GM19023 (cell line): ENCODE measurements around the gene CTDP1.

ENCODE experiments used
- ATAC-seq: cut with Tn5 transposase; IDR thresholded peaks from one replicate; pipeline ENCODE4 v1.9.1; 2021; ENCODE audit warnings: mild to moderate bottlenecking, moderate library complexity; ENCODE audit not compliant: unreplicated experiment

The CTDP1 gene

DNA sequence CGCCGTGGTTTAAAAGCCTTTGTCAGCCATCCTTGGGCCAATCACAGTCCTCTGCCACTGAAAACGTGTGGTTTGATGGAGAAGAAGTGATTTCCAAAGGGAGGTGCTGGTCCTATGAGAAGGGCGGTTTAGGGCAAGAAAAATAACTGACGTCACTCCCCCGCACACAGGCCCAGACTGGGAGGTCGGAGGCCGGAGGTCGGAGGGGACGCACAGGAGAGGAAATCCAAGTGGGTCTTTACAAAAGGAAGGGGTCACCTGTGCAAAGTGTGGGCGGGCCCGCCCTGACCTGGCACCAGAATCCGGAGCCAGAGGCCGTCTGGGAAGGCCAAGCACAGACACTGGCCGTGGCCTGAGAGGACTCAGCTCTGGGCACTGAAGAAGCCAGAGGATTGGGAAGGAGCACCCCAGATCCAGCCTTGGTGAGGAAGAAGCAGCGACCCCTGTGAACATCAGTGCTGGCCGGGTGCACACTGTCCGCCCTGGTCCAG, 100.1 kb downstream of the CTDP1 start:
- no peak for ATAC-seq

DNA sequence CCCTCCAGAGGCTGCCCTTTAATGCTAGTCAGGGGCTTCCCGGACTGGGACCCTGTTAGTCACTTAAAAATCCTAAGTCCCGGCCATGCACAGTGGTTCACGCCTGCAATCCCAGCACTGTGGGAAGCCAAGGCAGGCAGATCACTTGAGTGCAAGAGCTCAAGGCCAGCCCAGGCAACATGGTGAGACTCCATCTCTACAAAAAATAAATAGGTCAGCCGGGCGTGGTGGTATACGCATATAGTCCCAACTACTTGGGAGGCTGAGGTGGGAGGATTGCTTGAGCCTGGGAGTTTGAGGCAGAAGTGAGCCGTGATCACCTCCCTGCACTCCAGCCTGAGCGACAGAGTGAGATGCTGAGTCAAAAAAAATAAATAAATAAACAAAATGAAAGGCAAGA, 100.9 kb downstream of the CTDP1 start:
- no peak for ATAC-seq

DNA sequence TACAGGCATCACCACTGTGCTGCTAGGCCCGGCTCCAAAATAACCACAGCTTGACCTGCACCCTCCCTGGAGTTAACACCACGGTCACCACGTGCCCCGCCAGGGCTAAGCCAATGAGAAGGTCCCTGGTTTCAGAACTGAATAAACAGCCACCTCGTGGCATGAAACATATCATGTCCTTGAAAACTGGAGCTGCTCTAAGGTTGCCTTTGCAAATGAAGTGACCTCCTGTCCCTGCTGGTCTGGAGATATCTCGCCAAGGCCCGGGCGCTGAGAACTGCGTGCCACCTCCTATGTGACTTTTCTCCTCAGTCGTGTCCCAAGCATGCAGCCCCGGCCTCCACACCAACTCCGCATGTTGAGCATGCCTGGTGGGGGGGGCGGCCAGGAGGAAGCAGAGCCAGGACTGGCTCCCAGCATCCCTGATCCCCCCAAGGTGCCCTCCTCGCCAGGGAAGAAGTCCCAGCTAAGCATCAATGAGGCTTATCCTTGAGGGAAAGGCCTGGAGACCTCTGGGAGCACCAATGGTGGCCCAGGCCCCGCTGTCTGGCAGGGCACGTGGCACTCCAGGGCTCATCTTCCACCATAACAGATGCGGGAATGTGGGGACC, 101.8 kb downstream of the CTDP1 start:
- no peak for ATAC-seq

DNA sequence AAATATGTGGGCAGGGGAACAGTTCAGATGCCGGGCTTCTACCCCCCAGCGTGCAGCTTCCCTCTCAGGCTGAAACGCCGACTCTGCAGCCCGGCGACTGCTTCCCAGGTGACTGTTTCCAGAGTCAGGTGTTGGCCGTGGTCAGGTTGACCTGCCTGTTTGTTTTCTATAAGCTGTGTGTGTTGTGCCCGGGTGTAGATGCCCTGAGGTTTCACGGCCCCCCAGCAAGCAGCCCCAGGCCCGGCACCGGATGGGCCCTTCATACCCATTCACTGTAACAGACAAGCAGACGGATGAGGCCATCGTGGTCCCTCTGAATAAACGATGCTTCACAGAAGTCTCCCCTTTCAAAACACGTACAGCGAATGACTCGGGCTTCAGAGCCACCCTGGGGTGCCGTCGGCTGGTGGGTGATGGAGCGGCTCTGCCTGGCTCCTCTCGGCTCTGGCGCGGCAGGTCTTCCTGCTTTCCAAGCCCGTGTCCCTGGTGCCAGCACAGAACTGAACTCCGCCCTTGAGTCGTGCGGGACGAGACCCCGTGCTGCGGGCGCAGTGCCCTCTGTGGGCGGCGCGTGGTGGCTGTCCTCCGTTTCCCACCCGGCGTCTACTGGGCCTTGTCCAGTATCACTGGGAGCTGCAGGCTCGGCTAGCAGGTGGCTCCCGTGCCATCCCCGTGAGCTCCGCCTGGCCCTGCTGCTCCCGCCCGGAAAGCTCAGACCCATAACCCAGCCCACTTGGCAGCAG, 103.1 kb downstream of the CTDP1 start:
- no peak for ATAC-seq

DNA sequence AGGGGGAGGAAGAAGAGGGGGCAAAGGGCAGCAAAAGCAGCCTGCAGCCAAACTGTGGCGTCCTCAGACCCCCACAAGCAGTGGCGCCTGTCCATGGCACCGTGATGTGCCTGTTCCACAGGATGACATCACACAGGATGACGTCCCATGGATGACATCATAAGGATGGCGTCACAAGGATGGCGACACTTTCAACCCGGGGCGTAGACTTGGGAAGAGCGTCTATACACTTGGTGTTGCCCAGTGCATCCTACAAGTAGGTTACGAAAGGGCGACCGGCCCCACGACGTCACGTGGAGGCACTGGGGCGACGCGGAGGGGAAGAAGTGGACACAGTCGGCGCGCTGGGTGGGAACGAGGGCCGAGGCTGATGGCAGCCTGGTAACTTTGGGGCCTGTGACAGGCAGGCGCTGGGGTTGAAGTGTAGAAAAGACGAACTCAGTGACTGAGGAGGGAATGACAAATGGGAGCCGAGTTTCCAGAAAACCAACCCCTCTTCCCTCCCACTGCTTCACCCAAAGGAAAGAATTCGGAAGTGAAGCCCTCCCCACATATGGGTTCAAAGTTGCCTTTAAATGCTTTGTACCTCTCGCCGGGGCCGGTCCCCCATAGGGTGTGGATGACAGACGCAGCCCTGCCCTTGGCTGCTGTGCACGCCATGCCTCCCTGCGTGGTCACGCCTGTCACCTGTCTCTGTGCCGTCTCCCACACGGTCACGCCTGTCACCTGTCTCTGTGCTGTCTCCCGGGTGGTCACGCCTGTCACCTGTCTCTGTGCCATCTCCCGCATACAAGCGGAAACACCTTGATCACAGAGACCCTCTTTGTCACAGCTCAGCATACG, 104.7 kb downstream of the CTDP1 start:
- ATAC-seq = no peak

DNA sequence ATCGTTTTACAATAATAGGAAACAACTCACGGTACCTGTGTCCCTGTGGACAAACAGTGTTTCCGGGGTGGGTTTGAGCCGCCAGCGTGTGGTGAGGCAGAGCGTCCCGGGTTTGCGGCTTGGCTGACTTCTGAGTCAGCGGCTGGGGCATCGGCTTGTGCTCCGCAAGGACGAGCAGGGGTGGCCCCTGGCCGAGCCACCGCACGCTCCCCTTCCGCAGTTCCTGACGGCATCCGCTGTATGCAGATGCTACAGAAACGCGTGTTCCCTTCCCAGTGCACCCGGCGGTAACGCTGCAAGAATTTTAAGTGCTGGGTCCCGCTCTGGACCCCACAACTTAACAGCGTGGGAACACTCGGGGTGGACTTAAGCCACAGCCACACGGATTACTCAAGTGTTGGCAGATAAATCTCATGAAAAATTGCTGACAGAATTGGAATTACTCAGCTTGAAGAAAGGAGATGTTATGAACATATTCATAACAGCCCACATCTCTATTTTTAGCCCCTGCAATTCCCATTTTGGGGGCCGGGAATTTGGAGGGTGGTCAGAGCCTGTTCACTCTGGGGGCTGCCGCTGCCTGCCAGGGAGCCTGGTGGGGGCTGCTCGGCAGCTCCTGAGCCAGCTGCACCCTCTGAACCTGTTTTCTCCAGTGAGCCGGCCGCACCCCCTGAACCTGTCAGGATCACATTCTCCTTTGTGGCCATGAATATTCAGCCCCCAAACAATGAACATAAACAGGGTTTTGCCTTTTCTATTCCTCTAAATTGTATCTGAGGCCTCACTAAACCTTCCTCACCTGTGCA, 105.6 kb downstream of the CTDP1 start:
- no peak for ATAC-seq

DNA sequence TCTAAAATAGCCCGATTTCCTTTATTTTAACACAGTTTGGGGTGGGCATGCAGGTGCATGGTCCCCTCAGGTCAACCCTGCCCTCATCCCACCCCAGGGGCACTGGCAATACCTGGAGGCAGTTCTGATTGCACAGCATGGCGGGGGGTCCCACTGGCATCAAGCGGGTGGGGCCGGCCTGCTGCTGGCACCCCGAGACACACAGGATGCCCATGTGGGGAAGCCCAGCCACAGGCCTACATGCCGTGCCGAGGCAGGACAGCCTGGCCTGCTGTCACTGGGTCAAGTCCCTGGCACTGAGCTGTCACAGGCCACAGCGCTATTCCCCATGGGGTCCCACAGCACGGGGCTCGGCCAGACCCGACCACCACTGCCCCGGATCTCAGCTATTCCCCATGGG, 106.2 kb downstream of the CTDP1 start:
- no peak for ATAC-seq

DNA sequence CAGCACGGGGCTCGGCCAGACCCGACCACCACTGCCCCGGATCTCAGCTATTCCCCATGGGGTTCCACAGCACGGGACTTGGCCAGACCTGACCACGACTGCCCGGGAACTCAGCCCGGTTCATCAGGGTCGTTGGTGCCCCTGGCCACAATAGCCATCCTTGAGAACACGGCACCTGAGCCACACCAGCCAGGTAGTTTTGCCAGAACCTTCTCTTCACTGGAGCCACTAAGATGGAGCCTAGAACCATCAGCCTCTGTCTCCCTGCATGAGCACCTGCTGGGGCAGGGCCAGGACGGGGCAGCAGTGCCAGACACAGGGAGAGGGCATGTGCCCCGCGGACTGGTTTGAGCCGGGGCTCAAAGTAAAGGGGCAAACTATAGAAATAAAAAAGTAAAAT, 106.7 kb downstream of the CTDP1 start:
- ATAC-seq = no peak

DNA sequence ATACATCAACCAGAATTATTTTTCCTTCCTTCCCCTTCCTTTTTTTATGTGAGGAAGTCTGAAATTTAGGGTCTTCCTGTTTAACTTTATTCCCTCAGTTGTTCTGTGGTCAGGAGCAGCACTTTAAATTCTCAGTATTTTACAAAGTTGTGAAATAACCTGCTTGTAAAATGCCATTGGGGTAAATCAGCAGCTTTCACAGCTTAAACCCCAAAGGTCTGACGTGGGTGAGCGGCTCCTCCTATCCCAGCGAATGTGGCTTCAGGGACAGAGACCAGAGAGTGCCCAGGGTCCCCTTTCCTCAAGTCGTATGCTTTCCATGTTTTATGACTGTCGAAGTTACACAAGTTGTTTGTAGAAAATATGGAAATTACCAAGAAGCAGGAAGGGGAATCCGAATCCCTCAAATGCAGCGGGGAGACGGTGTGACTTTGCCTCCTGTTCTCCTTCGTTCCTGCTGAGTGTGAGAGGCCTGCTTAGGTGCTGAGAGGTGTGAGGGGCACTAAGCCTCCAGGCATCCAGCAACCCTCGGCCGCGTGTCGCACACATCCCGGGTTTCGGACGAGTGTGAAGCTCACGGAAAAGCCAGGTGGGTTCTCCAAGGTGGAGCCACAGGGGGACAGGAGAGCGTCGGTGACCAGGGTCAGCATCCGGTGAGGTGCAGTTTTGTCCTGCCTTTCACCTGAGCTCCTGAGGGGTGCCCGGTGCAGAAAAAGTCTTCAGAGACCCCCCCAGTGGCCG, 107.4 kb downstream of the CTDP1 start:
- no peak for ATAC-seq

DNA sequence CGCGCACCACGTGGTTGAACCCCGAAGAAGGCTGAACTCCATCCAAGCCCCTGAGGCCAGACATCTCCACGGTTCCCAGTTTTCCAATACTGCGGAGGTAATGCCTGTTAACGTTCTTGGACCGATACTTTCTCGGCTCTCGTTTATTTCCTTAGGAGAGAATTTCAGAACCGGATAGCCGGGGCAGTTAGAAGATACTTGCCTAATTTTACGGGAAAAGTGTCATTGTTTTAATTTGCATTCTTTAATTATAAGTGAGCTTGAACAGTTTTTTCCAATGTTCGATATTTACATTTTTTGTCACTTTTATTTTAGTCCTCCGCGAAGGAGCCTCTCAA, 107.9 kb downstream of the CTDP1 start:
- ATAC-seq = no peak

DNA sequence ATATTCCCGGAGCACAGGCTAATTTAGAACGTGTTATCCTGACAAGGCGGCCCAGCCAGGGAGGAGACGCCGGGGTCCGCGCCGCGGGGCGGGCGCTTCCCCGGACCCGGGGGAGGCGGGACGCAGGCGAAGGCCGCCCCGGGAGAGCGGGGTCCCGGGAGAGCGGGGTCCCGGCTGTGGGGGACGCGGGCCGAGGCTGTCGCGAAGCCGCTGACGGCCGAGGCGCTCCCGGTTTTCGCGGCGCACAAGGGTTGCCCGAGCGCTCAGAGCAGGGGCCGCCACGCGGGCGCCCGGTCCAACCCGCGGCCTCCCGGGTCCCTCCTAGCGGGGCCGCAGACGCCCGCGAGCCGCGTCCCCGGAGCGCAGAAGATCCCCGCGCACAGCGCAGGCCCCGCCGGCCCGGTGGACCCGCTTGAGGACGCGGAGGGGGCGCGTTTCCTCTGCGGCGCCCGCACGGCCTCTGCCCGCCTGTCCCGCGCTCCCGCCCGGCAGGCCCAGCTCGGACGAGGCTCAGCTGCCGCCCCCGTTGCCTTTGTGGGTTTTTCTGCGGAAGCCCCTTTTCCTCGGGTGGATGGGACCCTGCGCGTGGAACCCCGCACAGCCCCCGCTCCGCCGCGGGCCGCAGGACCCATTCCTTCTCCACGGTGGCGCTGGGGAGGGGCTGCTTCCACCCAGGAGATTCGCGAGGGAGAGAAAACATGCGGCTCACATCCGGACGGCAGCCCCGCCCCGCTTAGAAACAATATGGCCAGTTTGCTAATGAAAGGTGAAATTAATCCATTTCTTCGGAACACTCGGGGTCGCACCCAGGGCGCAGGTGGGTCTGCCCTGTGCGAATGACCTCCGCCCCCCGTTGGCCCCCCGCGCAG, 108.5 kb downstream of the CTDP1 start:
- no peak for ATAC-seq

DNA sequence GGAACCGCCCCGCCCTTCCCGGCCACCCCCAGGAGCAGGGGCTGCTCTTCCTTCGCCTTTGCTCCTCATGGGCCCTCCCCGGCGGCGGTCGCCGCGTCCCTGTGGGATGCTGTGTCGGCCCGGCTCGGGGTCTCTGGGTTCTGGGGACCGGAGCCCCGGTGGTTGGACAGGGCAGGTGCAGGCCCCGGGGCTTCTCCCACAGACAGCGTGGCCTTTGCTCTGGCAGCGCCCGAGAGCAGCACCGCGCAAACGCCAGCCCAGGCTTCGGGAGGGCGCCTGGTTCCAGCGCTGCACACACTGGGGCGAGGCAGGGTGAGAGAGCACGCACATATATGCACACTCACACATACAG, 109.1 kb downstream of the CTDP1 start:
- ATAC-seq = no peak

DNA sequence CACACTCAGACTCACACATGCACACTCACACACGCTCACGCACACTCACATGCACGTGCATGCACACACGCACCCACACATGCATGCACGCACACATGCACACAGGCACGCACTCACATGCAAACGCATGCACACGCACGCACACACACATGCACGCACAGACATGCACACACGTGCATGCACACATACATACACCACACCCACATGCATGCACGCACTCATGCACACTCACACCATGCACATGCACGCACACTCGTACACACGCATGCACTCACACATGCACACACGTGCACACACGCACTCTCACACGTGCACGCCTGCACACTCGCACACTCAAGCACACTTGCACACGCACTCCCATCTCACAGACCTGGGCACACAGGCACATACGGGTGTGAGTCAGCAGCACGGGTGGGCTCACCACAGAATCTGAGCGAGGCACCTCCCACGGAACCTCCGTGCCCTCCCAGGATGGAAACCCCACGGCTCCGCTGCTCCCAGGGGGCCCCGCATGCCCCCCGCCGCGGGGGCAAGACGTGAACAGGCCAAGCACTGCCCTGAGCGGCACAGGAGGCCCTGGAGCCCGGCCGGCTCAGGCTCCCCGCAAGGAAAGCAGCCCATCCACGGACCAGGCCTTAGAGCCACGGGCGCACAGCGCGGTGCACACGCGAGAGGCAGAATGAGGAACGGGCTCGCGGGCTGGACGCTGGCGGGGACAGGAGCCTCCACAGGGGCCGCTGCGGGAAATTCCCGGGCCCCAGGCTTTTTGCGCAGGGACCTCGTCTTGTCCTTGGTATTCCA, 109.7 kb downstream of the CTDP1 start:
- no peak for ATAC-seq

DNA sequence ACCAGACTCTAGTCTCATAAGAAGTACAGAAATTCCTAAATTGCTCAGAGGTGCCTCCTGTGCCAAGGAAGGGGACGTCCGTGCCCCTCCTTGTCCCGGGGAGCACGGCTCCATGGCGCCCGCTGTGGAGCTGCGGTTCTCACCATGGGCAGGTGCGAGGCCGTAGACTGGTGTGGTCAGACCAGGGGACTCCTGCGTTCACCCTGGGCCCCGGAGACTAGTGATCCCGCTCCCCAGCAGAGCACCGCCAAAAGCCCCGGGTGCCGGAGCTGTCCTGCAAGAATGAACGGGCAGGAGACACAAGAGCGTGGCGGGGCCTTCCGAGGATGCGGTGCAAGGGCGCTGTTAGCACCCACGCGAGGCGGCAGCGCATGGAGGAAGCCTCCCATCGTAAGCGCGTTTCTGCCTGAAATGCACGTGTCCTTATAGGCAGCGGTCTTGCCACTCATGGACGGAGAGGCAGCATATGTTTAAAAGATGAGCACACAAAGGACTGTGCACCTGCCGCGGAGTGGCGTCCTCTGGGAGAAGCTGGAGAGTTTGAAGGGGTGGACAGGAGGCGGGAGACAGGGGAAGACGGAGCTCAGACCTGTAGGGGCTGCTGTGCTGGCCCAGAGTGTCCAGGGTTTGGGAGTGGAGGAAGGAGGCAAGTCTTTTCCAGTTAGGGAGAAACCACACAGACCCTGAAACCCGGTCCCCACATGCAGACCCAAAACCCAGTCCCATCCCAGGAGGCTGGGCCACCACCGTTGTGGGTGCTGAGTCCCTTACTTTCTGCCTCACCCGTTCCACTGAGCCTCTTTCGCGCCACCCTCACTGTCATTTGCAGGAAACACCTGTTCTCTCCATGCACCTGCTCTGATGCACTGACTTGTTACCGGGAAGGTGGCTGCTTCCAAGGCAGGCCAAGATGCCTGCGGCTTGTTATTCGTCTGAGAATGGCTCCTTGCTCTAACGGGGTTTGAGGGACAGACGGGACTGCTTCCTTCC, 110.6 kb downstream of the CTDP1 start:
- ATAC-seq = no peak

DNA sequence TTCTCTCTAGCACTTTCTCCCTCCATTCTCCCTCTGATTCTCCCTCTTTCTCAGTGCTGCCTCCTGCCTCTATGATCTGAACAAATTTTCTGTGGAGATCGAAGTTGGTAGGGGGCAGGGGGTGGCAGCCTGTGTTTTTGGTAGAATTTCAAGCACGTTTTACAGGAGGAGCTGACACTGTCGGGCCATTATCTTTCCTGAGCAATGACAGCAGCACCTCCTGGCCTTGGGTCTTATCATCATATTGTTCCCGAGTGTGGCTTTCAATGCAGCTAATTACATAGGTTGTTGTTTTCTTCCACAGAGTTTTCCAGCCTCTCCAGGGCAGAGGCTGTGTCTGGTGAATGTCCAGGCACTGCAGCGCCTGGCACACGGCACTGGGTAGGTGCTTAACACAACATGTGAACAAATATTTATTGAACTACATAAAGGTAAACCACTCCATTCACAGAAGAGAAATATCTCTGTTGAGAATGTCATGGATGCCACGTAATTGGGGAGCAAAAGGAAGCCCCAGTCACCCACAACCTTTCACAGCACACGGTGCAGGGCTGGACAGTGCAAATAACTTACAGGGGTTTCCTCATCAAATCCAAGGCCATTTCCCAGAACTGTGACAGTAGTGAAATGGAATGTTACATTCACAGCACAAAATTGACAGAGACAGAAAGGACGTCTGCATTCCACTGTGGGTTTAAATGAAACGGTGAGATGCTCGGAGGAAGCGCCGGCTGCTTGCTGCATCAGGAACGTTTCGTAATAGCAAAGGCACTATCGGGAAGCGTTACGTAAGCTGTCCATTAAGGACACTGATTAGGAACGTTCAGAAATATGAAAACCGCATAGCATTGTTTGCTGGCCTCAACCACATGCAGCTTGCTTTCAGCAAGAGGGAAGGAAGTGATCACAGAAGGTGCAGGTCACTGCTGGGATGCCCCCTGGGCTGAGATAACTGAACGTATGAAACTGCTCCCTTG, 111.7 kb downstream of the CTDP1 start:
- ATAC-seq = no peak
